H1 (cell line): ENCODE measurements around the gene C2CD3. TPM values are rescaled to one million over a fixed set of nuclear protein-coding genes. Genes with fewer than 3 reads are reported as not detected.

ENCODE experiments used
- CTCF ChIA-PET: fragments of 300-600 bp; sonication (Branson Sonifier 250); formaldehyde crosslinking; loops from one replicate; lab custom pipeline; 2021; ENCODE audit not compliant: partially characterized antibody; lab: Charles Lee
- POLR2A ChIA-PET: fragments of 300-600 bp; sonication (Branson Sonifier 250); formaldehyde crosslinking; loops from one replicate; lab custom pipeline; 2021; ENCODE audit warnings: inconsistent platforms; ENCODE audit not compliant: partially characterized antibody; lab: Charles Lee
- DNase-seq, 2 experiments: peaks; one replicate each; pipeline versions ENCODE4 v3.0.0 to v3.0.0-alpha.2; 2010 to 2022; ENCODE audit warnings: low spot score in 2 of 2, low read depth in 1 of 2, mixed read lengths in 1 of 2
- FAIRE-seq: peaks from 2 replicates; lab custom pipeline; 2011; peaks lifted over from hg19 to GRCh38; lab: Jason Lieb, UNC
- H2AFZ ChIP-seq: 2 replicates; pipeline ENCODE4 v1.8.1; 2012; ENCODE audit warnings: low read length, inconsistent platforms
- H2AK5ac ChIP-seq: 2 replicates; pipeline ENCODE4 v1.6.1; 2013; ENCODE audit warnings: low read depth, low read length
- H2BK120ac ChIP-seq: replicated peaks from 2 replicates; pipeline ENCODE3; 2013; ENCODE audit warnings: low read depth, low read length, inconsistent platforms
- H2BK12ac ChIP-seq: 2 replicates; pipeline ENCODE4 v1.6.1; 2013; ENCODE audit warnings: low read depth, low read length
- H2BK15ac ChIP-seq: 2 replicates; pipeline ENCODE4 v1.6.1; 2013; ENCODE audit warnings: low read length
- H2BK20ac ChIP-seq: 2 replicates; pipeline ENCODE4 v1.6.1; 2013; ENCODE audit warnings: low read length
- H2BK5ac ChIP-seq: 2 replicates; pipeline ENCODE4 v1.6.1; 2013; ENCODE audit warnings: low read depth, low read length
- H3K14ac ChIP-seq: 2 replicates; pipeline ENCODE4 v1.6.1; 2013; ENCODE audit warnings: inconsistent platforms; ENCODE audit not compliant: insufficient read length
- H3K18ac ChIP-seq: 2 replicates; pipeline ENCODE4 v1.6.1; 2013; ENCODE audit warnings: low read length; ENCODE audit errors: extremely low read depth
- H3K23ac ChIP-seq: 2 replicates; pipeline ENCODE4 v1.6.1; 2013; ENCODE audit warnings: inconsistent platforms; ENCODE audit not compliant: insufficient read length
- H3K23me2 ChIP-seq: 2 replicates; pipeline ENCODE4 v1.6.1; 2013; ENCODE audit warnings: low read depth, low read length
- H3K27ac ChIP-seq: 2 replicates; pipeline ENCODE4 v1.6.1; 2011; ENCODE audit warnings: low read depth, low read length, inconsistent platforms
- H3K27me3 ChIP-seq, 4 experiments: replicated peaks in 1 of 4; 1 replicate in 1 of 4; 2 replicates in 3 of 4; pipeline versions ENCODE4 v1.6.1 to v1.8.1; 2011 to 2013; ENCODE audit warnings: low read length in 3 of 4, mild to moderate bottlenecking in 3 of 4, inconsistent platforms in 2 of 4, mixed read lengths in 2 of 4, moderate library complexity in 1 of 4; ENCODE audit not compliant: control insufficient read depth in 3 of 4, insufficient read depth in 3 of 4; ENCODE audit errors: extremely low read depth in 1 of 4
- H3K36me3 ChIP-seq, 4 experiments: 2 replicates each; pipeline versions ENCODE4 v1.6.1 to v1.8.1; 2011 to 2013; ENCODE audit warnings: mild to moderate bottlenecking in 4 of 4, low read length in 3 of 4, moderate library complexity in 2 of 4, control low read depth in 1 of 4, inconsistent platforms in 1 of 4; ENCODE audit not compliant: insufficient read depth in 4 of 4, control insufficient read depth in 2 of 4
- H3K4ac ChIP-seq: replicated peaks from 2 replicates; pipeline ENCODE3; 2013; ENCODE audit warnings: low read length, low read depth, mixed read lengths, inconsistent platforms; ENCODE audit not compliant: insufficient read length
- H3K4me1 ChIP-seq, 4 experiments: replicated peaks in 1 of 4; 1 replicate in 1 of 4; 2 replicates in 3 of 4; pipeline versions ENCODE4 v1.6.1 to v1.8.1; 2011 to 2013; ENCODE audit warnings: low read length in 3 of 4, inconsistent platforms in 2 of 4, mixed read lengths in 1 of 4; ENCODE audit not compliant: insufficient read depth in 4 of 4, control insufficient read depth in 3 of 4
- H3K4me2 ChIP-seq, 2 experiments: 2 replicates each; pipeline versions ENCODE4 v1.6.1 to v1.8.1; 2011 to 2013; ENCODE audit warnings: low read depth in 2 of 2, low read length in 2 of 2, control low read depth in 1 of 2, inconsistent platforms in 1 of 2, mild to moderate bottlenecking in 1 of 2; ENCODE audit not compliant: insufficient read depth in 1 of 2
- H3K4me3 ChIP-seq, 4 experiments: fragments of 200-600, 300-600 bp in 1 of 4; sonication (generic), shearing (Covaris generic), sonication (Bioruptor Twin) in 1 of 4; 2 replicates each; pipeline versions ENCODE4 v1.5.1 to v1.8.1; 2011 to 2016; ENCODE audit warnings: low read length in 4 of 4, low read depth in 3 of 4, control low read depth in 2 of 4, inconsistent platforms in 2 of 4, mild to moderate bottlenecking in 2 of 4, mixed read lengths in 1 of 4, moderate library complexity in 1 of 4; ENCODE audit not compliant: insufficient read depth in 2 of 4; ENCODE audit errors: extremely low read depth in 1 of 4
- H3K56ac ChIP-seq: replicated peaks from 2 replicates; pipeline ENCODE3; 2013; ENCODE audit warnings: low read depth, mild to moderate bottlenecking, mixed read lengths, low read length, inconsistent platforms; ENCODE audit not compliant: insufficient read length
- H3K79me1 ChIP-seq: 2 replicates; pipeline ENCODE4 v1.6.1; 2013; ENCODE audit warnings: low read depth, low read length, control low read depth
- H3K79me2 ChIP-seq, 2 experiments: 2 replicates each; pipeline versions ENCODE4 v1.6.1 to v1.8.1; 2012 to 2013; ENCODE audit warnings: low read length in 2 of 2, mild to moderate bottlenecking in 2 of 2, inconsistent platforms in 1 of 2; ENCODE audit not compliant: insufficient read depth in 2 of 2, control insufficient read depth in 1 of 2
- H3K9ac ChIP-seq, 4 experiments: replicated peaks in 1 of 4; 1 replicate in 1 of 4; 2 replicates in 3 of 4; pipeline versions ENCODE4 v1.6.1 to v1.8.1; 2011 to 2013; ENCODE audit warnings: low read depth in 3 of 4, low read length in 3 of 4, control low read depth in 2 of 4, mild to moderate bottlenecking in 2 of 4, moderate library complexity in 2 of 4, inconsistent platforms in 1 of 4; ENCODE audit errors: extremely low read depth in 1 of 4
- H3K9me3 ChIP-seq, 2 experiments: 2 replicates each; pipeline versions ENCODE4 v1.6.1 to v1.8.1; 2012 to 2013; ENCODE audit warnings: mild to moderate bottlenecking in 2 of 2, moderate library complexity in 2 of 2, control low read depth in 1 of 2, inconsistent platforms in 1 of 2, low read depth in 1 of 2, low read length in 1 of 2, mixed read lengths in 1 of 2; ENCODE audit not compliant: insufficient read depth in 2 of 2
- H4K20me1 ChIP-seq, 2 experiments: replicated peaks in 1 of 2; 2 replicates each; pipeline versions ENCODE3 to v1.8.1; 2011 to 2013; ENCODE audit warnings: inconsistent platforms in 2 of 2, low read length in 2 of 2, mild to moderate bottlenecking in 1 of 2; ENCODE audit not compliant: insufficient read depth in 2 of 2, control insufficient read depth in 1 of 2
- H4K5ac ChIP-seq: 2 replicates; pipeline ENCODE4 v1.6.1; 2013; ENCODE audit warnings: low read length, low read depth, mixed read lengths, inconsistent platforms; ENCODE audit not compliant: insufficient read length
- H4K8ac ChIP-seq: 2 replicates; pipeline ENCODE4 v1.8.0; 2013; ENCODE audit warnings: mild to moderate bottlenecking, moderate library complexity, low read length, inconsistent platforms; ENCODE audit not compliant: insufficient read depth; ENCODE audit errors: extremely low read depth
- H4K91ac ChIP-seq: replicated peaks from 2 replicates; pipeline ENCODE3; 2013; ENCODE audit warnings: low read length, mixed read lengths, inconsistent platforms; ENCODE audit not compliant: insufficient read length
- CBX5 ChIP-seq: fragments of 300-800, 300-1000 bp; sonication (generic); IDR thresholded peaks from 2 replicates; pipeline ENCODE4 v1.7.1; 2016; ENCODE audit warnings: antibody characterized with exemption, low read length, low read depth
- CBX8 ChIP-seq: fragments of 300-800, 300-1000 bp; sonication (generic); IDR thresholded peaks from 2 replicates; pipeline ENCODE4 v1.7.1; 2016; ENCODE audit warnings: low read depth, low read length, borderline replicate concordance
- KDM4A ChIP-seq: IDR thresholded peaks from one replicate; pipeline ENCODE4 v1.7.1; 2012; ENCODE audit warnings: low read depth, mild to moderate bottlenecking, moderate library complexity, low read length, inconsistent platforms; ENCODE audit not compliant: severe bottlenecking
- POLR2A ChIP-seq, 2 experiments: IDR thresholded peaks; 1 replicate in 1 of 2; 2 replicates in 1 of 2; pipeline ENCODE4 v1.6.1; 2011; ENCODE audit warnings: low read depth in 2 of 2, low read length in 2 of 2, mild to moderate bottlenecking in 2 of 2; ENCODE audit errors: control extremely low read depth in 1 of 2
- POU5F1 ChIP-seq: IDR thresholded peaks from 2 replicates; pipeline ENCODE4 v1.6.1; 2011; ENCODE audit warnings: low read depth, mild to moderate bottlenecking, low read length, moderate library complexity
- RBBP5 ChIP-seq: IDR thresholded peaks from 2 replicates; pipeline ENCODE4 v1.7.1; 2012; ENCODE audit warnings: low read depth, mild to moderate bottlenecking, inconsistent platforms, low read length, moderate library complexity, borderline replicate concordance
- SP1 ChIP-seq: IDR thresholded peaks from 2 replicates; pipeline ENCODE4 v1.6.1; 2011; ENCODE audit warnings: low read depth, low read length
- USF2 ChIP-seq: IDR thresholded peaks from 2 replicates; pipeline ENCODE4 v1.6.1; 2011; ENCODE audit warnings: low read length, improper control_type of control experiment
- WGBS, 2 experiments: shearing (Covaris generic) in 1 of 2; methylation state at CpG; one replicate each; pipeline versions ENCODE4 v1.1.6 to v1.1.7; 2013 to 2015; ENCODE audit warnings: low lambda C conversion rate in 2 of 2, mixed read lengths in 2 of 2, inconsistent platforms in 1 of 2, low coverage in 1 of 2, missing lambda C conversion rate in 1 of 2; ENCODE audit not compliant: insufficient replicate concordance in 2 of 2, insufficient coverage in 1 of 2, insufficient read length in 1 of 2; ENCODE audit errors: extremely low coverage in 1 of 2, missing lambda C conversion rate in 1 of 2; 5-methylcytosine and 5-hydroxymethylcytosine counted together
- polyA plus RNA-seq, 7 experiments: library from polyadenylated mRNA; depleted of rRNA in 3 of 7; stranded (reverse) in 5 of 7; unstranded in 2 of 7; fragments of >200 nt in 5 of 7; fragments of 200-250 nt in 2 of 7; gene quantifications; 1 replicate in 5 of 7; 2 replicates in 1 of 7; 4 replicates in 1 of 7; pipeline versions ENCODE4 v1.2.1 to v1.2.3, GENCODE V29; 2011 to 2013; ENCODE audit warnings: missing spikeins in 2 of 7, mixed read lengths in 2 of 7
- total RNA-seq: library from RNA; stranded (reverse); fragmentation: NEBNext Ultra II Directional; extraction: Animal tissue kit (Norgen Biotek cat#: 25700); gene quantifications from 2 replicates; pipeline ENCODE4 v1.2.1, GENCODE V29; 2021
- TF ChIP-seq, protein P1 (sequence below): IDR thresholded peaks from 2 replicates; pipeline ENCODE4 v1.6.1; 2012; ENCODE audit warnings: inconsistent platforms

The C2CD3 gene
- total and polyA plus RNA-seq, 2 of the 8 experiments (the other 6 are each of a cell fraction or from before 2014, with no cell fraction given), result 11.0 to 29.1 TPM

GRCh38 chr11:74142624-74143023 lies 28.2 kb downstream of the C2CD3 start:
- H3K23me2 ChIP-seq, result no peaks in the 10 kb centered on the region
- H3K4me1 ChIP-seq, result peaks cover 0 to 14% (median 7%) of the 10 kb centered on the region in 4 experiments; a peak in 5 of 7 replicates
- no peak overlapping the region for H3K4me2 ChIP-seq
- H4K8ac ChIP-seq, result no peak overlapping the region
- no peak overlapping the region for H2BK15ac ChIP-seq
- H3K4me3 ChIP-seq, result no peak overlapping the region
- H4K20me1 ChIP-seq, result peaks cover 0 to 1% of the 10 kb centered on the region in 2 experiments
- H3K4ac ChIP-seq, result no peak overlapping the region
- H4K5ac ChIP-seq, result no peak overlapping the region
- no peak overlapping the region for H3K18ac ChIP-seq
- ChIA-PET POLR2A (no interaction called here), CTCF (no interaction called here)
- no peak overlapping the region for H3K27ac ChIP-seq
- no peak overlapping the region for H3K14ac ChIP-seq
- FAIRE-seq (no peak), DNase-seq (no peak)
- no peak overlapping the region for H2BK20ac ChIP-seq
- no peak overlapping the region for H2BK5ac ChIP-seq
- H2AFZ ChIP-seq, result no peak overlapping the region
- H2BK12ac ChIP-seq, result peak overlapping the region; percentile 60; the same call in 1 of the 2 replicates
- H3K23ac ChIP-seq, result no peak overlapping the region
- peaks cover 0 to 11% (median 0%) of the 10 kb centered on the region in 4 experiments; a peak in 4 of 8 replicates for H3K36me3 ChIP-seq
- TF ChIP-seq POLR2A (IDR thresholded peaks at IDR 0.05; ENCODE audit: control extremely low read depth in 1 of 2, low read depth in 2 of 2, low read length in 2 of 2), result no peak
- TF ChIP-seq, protein P1, sequence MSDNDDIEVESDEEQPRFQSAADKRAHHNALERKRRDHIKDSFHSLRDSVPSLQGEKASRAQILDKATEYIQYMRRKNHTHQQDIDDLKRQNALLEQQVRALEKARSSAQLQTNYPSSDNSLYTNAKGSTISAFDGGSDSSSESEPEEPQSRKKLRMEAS, result no peak
- TF ChIP-seq KDM4A, result no peak
- TF ChIP-seq USF2, result no peak
- TF ChIP-seq CBX5, result no peak
- TF ChIP-seq CBX8, result no peak
- TF ChIP-seq SP1, result no peak
- no peak for TF ChIP-seq POU5F1
- TF ChIP-seq RBBP5, result no peak
- no peaks in the 10 kb centered on the region for H3K79me2 ChIP-seq
- no peak overlapping the region for H2BK120ac ChIP-seq
- no peaks in the 10 kb centered on the region; the same call in 1 of the 2 replicates for H3K79me1 ChIP-seq
- no peak overlapping the region for H3K9ac ChIP-seq
- no peak overlapping the region for H4K91ac ChIP-seq
- no peak overlapping the region; the same call in 1 of the 2 replicates for H2AK5ac ChIP-seq
- 92% methylated on average over 3 of the region's 3 CpGs; no CpG with 5 or more reads in 1 of the 2 experiments for WGBS, 2 experiments
- H3K27me3 ChIP-seq, result no peaks in the 10 kb centered on the region
- no peaks in the 10 kb centered on the region for H3K9me3 ChIP-seq
- no peak overlapping the region for H3K56ac ChIP-seq
